Measurements from ENCODE around the gene DICER1. TPM values are rescaled to one million over a fixed set of nuclear protein-coding genes. Genes with fewer than 3 reads are reported as not detected.

DICER1 gene
- total RNA-seq, 2 donors from 2014 or later = 47.7 to 85.0 TPM

- Histone ChIP-seq H3K4me3 (no peak overlapping the region), H3K27ac (no peak overlapping the region), H3K36me3 (replicated peaks in 1 of 2; ENCODE audit: insufficient read depth in 1 of 2, low read depth in 2 of 2) (no peaks in the 10 kb centered on the region), H3K4me1 (no peaks in the 10 kb centered on the region), H3K9me3 (no peaks in the 10 kb centered on the region), H3K27me3 (no peaks in the 10 kb centered on the region)
- ATAC-seq (no peak), DNase-seq (no peak)
- TF ChIP-seq POLR2A (IDR thresholded peaks at IDR 0.05) (no peak), CTCF (IDR thresholded peaks at IDR 0.05) (no peak)
- 71 to 72% methylated on average over 5 of the region's 5 CpGs for WGBS, 2 donors
- intact Hi-C loops (cut with DNase I) = no loop called here
Observed at GRCh38 chr14:95062220-95062619, 95.1 kb downstream of the DICER1 start.

DNA sequence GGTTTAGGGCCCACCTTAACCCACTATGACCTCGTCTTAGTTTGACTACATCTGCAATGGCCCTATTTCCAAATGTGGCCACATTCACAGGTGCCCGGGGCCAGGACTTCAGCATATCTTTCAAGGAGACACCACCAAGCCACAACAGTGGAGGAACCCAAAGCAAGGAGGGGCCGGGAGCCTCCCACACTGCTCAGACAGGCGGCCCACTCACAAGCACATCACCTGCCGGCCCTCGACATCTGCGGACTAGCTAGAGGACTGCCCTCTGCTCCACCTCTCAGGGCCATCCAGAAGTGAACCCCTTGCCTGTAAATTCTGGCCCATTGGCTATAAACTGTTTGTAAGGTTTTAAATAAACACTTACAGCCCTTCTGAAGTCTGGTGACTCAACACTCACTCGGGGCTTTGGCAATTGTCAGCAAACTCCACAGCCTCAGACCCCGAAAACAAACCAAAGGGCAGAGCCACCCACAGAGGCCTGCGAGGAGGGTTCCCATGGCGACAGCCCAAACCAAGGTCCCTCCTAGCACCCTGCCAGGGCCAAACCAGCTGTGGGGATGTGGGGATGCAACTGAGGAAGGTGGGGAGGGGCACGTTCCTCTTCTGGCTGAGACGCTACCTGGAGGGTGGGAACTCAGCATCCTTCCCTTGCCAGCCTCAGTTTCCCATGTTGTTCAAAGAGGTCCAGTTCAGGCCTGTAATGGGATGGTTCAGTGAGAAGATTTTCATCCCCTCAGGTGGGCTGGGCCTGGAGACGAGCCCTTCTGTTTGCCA lies 95.8 kb downstream of the DICER1 start:
- no peak for DNase-seq
- intact Hi-C loops (cut with DNase I) = no loop called here
- Histone ChIP-seq H3K4me1 (no peaks in the 10 kb centered on the region), H3K27ac (no peak overlapping the region), H3K27me3 (no peaks in the 10 kb centered on the region), H3K36me3 (replicated peaks in 1 of 2; ENCODE audit: insufficient read depth in 1 of 2, low read depth in 2 of 2) (no peaks in the 10 kb centered on the region), H3K9me3 (no peaks in the 10 kb centered on the region), H3K4me3 (no peak overlapping the region)
- no peak for TF ChIP-seq CTCF (IDR thresholded peaks at IDR 0.05)
- TF ChIP-seq POLR2A (IDR thresholded peaks at IDR 0.05) = no peak
- 84 to 90% methylated on average over 5 to 14 of the region's 14 CpGs for WGBS, 2 donors
- ATAC-seq = no peak

- no peak overlapping the region for H3K4me3 ChIP-seq
- DNase-seq (no peak), ATAC-seq (no peak)
- 62% methylated on average over 7 of the region's 7 CpGs for WGBS, 2 donors
- intact Hi-C loops (cut with DNase I) = no loop called here
- no peaks in the 10 kb centered on the region for H3K9me3 ChIP-seq
- no peaks in the 10 kb centered on the region for H3K4me1 ChIP-seq
- no peak for TF ChIP-seq CTCF (IDR thresholded peaks at IDR 0.05)
- TF ChIP-seq POLR2A (IDR thresholded peaks at IDR 0.05) = no peak
- no peaks in the 10 kb centered on the region for H3K36me3 ChIP-seq (replicated peaks in 1 of 2; ENCODE audit: insufficient read depth in 1 of 2, low read depth in 2 of 2)
- H3K27ac ChIP-seq = no peak overlapping the region
- H3K27me3 ChIP-seq = no peaks in the 10 kb centered on the region
Observed at GRCh38 chr14:95059126-95059525, 98.2 kb downstream of the DICER1 start.

- Histone ChIP-seq H3K4me3 (no peak overlapping the region), H3K27me3 (no peaks in the 10 kb centered on the region), H3K27ac (no peak overlapping the region), H3K36me3 (replicated peaks in 1 of 2; ENCODE audit: insufficient read depth in 1 of 2, low read depth in 2 of 2) (no peaks in the 10 kb centered on the region), H3K9me3 (no peaks in the 10 kb centered on the region), H3K4me1 (no peaks in the 10 kb centered on the region)
- no peak for TF ChIP-seq POLR2A (IDR thresholded peaks at IDR 0.05)
- no peak for TF ChIP-seq CTCF (IDR thresholded peaks at IDR 0.05)
- DNase-seq = no peak
- intact Hi-C loops (cut with DNase I) = no loop called here
- WGBS, 2 donors = 76 to 77% methylated on average over 9 of the region's 9 CpGs
- no peak for ATAC-seq
Observed at GRCh38 chr14:95058491-95058890, 98.8 kb downstream of the DICER1 start.

GRCh38 chr14:95057851-95058250 lies 99.5 kb downstream of the DICER1 start:
- TF ChIP-seq POLR2A (IDR thresholded peaks at IDR 0.05) (no peak), CTCF (IDR thresholded peaks at IDR 0.05) (no peak)
- Histone ChIP-seq H3K27ac (no peak overlapping the region), H3K9me3 (no peaks in the 10 kb centered on the region), H3K4me1 (no peaks in the 10 kb centered on the region), H3K4me3 (no peak overlapping the region), H3K36me3 (replicated peaks in 1 of 2; ENCODE audit: insufficient read depth in 1 of 2, low read depth in 2 of 2) (no peaks in the 10 kb centered on the region), H3K27me3 (no peaks in the 10 kb centered on the region)
- no peak for DNase-seq
- ATAC-seq = no peak
- intact Hi-C loops (cut with DNase I) = no loop called here
- WGBS, 2 donors = 57 to 64% methylated on average over 5 to 8 of the region's 8 CpGs
